HFFc6 (cell line): Measurements from ENCODE around the gene RPS6KL1. TPM values are rescaled to one million over a fixed set of nuclear protein-coding genes. Genes with fewer than 3 reads are reported as not detected.
A peak's percentile ranks its signal among the peaks of the same experiment; 100 is the strongest.

Experiments used
- DNase-seq: peaks from one replicate; pipeline ENCODE4 v3.0.0-alpha.2; 2018
- H3K27ac Mint-ChIP-seq: 2 replicates; pipeline ENCODE4 v1.8.0; 2020; ENCODE audit warnings: mild to moderate bottlenecking, mixed read lengths
- H3K27me3 Mint-ChIP-seq: 2 replicates; pipeline ENCODE4 v1.8.0; 2021; ENCODE audit warnings: mild to moderate bottlenecking, moderate library complexity, mixed read lengths; ENCODE audit not compliant: insufficient read depth
- H3K36me3 Mint-ChIP-seq: 2 replicates; pipeline ENCODE4 v1.8.0; 2021; ENCODE audit warnings: low read depth, mixed read lengths
- H3K4me1 Mint-ChIP-seq: 2 replicates; pipeline ENCODE4 v1.8.0; 2020; ENCODE audit warnings: low read depth, mixed read lengths
- H3K4me3 Mint-ChIP-seq: 2 replicates; pipeline ENCODE4 v1.8.0; 2020; ENCODE audit warnings: mild to moderate bottlenecking, moderate library complexity, mixed read lengths
- H3K9me3 Mint-ChIP-seq: 2 replicates; pipeline ENCODE4 v1.8.0; 2020; ENCODE audit warnings: mild to moderate bottlenecking, mixed read lengths
- total RNA-seq, 6 experiments: library from RNA; stranded (reverse); fragmentation: NEBNext Ultra II Directional; extraction: Animal tissue kit (Norgen Biotek cat#: 25700); gene quantifications; 2 replicates in 1 of 6; 3 replicates in 5 of 6; pipeline ENCODE4 v1.2.3, GENCODE V29; 2021
- TF ChIP-seq, protein P1 (sequence below): fragments of 200-600 bp; sonication (generic); IDR thresholded peaks from 2 replicates; pipeline ENCODE4 v1.5.0; 2021; ENCODE audit warnings: antibody characterized with exemption, mild to moderate bottlenecking

The RPS6KL1 gene
- total RNA-seq, 6 experiments from 2014 or later, result 0.78 to 1.1 (median 1.0) TPM

GRCh38 chr14:74860899-74861733 lies 61.9 kb downstream of the RPS6KL1 start:
- DNase-seq, result peak; percentile 74
- H3K4me1 Mint-ChIP-seq, result peaks cover 17% of the 10 kb centered on the region
- no peaks in the 10 kb centered on the region for H3K9me3 Mint-ChIP-seq
- H3K36me3 Mint-ChIP-seq, result no peaks in the 10 kb centered on the region
- H3K4me3 Mint-ChIP-seq, result no peak overlapping the region
- no peak overlapping the region for H3K27ac Mint-ChIP-seq
- TF ChIP-seq, protein P1, sequence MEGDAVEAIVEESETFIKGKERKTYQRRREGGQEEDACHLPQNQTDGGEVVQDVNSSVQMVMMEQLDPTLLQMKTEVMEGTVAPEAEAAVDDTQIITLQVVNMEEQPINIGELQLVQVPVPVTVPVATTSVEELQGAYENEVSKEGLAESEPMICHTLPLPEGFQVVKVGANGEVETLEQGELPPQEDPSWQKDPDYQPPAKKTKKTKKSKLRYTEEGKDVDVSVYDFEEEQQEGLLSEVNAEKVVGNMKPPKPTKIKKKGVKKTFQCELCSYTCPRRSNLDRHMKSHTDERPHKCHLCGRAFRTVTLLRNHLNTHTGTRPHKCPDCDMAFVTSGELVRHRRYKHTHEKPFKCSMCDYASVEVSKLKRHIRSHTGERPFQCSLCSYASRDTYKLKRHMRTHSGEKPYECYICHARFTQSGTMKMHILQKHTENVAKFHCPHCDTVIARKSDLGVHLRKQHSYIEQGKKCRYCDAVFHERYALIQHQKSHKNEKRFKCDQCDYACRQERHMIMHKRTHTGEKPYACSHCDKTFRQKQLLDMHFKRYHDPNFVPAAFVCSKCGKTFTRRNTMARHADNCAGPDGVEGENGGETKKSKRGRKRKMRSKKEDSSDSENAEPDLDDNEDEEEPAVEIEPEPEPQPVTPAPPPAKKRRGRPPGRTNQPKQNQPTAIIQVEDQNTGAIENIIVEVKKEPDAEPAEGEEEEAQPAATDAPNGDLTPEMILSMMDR, result peak; percentile 96
- peaks cover 3% of the 10 kb centered on the region for H3K27me3 Mint-ChIP-seq

GRCh38 chr14:74859757-74860552 lies 63.1 kb downstream of the RPS6KL1 start:
- H3K27ac Mint-ChIP-seq, result no peak overlapping the region
- no peaks in the 10 kb centered on the region for H3K36me3 Mint-ChIP-seq
- DNase-seq, result no peak
- no peaks in the 10 kb centered on the region; the same call in none of the 2 replicates for H3K27me3 Mint-ChIP-seq
- TF ChIP-seq, protein P1, result no peak
- no peaks in the 10 kb centered on the region for H3K9me3 Mint-ChIP-seq
- H3K4me1 Mint-ChIP-seq, result peaks cover 17% of the 10 kb centered on the region
- H3K4me3 Mint-ChIP-seq, result no peak overlapping the region

- no peaks in the 10 kb centered on the region; the same call in 1 of the 2 replicates for H3K27me3 Mint-ChIP-seq
- no peaks in the 10 kb centered on the region for H3K36me3 Mint-ChIP-seq
- TF ChIP-seq, protein P1, result no peak
- H3K9me3 Mint-ChIP-seq, result no peaks in the 10 kb centered on the region
- DNase-seq, result no peak
- H3K4me3 Mint-ChIP-seq, result no peak overlapping the region
- H3K27ac Mint-ChIP-seq, result no peak overlapping the region
- peaks cover 31% of the 10 kb centered on the region for H3K4me1 Mint-ChIP-seq
These were observed 65.0 kb downstream of the RPS6KL1 start for GRCh38 chr14:74858022-74858421.

DNA sequence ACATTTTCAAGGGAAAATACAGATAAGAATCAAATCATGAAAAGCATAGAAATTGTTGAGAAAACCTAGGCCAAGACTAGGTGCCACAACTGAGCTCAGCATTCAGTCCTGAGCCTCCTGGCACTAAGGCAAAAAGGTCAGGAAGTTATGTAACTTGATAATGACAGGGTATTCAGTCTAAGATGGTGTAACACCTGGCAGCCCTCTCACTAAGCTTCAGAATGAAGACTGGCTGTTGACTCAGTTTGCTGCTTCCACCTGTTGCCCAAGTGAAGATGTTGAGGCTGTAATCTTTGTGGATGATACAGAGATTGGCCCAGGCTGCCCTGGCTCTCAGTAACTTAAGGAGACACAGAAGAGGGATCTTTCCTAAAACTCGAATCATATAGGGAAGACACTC lies 66.7 kb downstream of the RPS6KL1 start:
- DNase-seq, result no peak
- H3K4me3 Mint-ChIP-seq, result no peak overlapping the region

DNA sequence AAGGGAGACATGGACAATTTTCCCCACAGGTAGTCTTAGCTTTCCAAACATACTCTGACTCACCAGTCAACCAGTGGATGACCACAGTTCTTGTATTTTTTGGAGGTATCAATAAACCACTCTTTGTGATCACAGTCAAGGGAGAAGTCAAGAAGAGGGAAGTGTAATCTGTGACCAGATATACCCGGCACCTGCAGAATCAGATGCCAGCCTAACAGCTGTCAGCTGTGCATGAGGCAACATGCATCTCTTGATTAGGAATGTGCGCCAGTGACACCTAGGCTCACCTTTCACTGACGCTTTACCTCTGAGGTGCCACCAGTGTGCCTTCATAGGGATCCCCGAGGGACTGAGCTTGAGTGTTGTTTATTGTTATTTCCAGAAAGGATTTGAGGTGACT lies 67.1 kb downstream of the RPS6KL1 start:
- peaks cover 42% of the 10 kb centered on the region for H3K4me1 Mint-ChIP-seq
- TF ChIP-seq, protein P1, result no peak
- H3K27ac Mint-ChIP-seq, result no peak overlapping the region
- no peaks in the 10 kb centered on the region for H3K36me3 Mint-ChIP-seq
- no peaks in the 10 kb centered on the region for H3K9me3 Mint-ChIP-seq
- H3K27me3 Mint-ChIP-seq, result no peaks in the 10 kb centered on the region; the same call in 1 of the 2 replicates
- no peak for DNase-seq
- no peak overlapping the region for H3K4me3 Mint-ChIP-seq

More for the DNA sequence above, 66.7 kb downstream of the RPS6KL1 start:
- TF ChIP-seq, protein P1, result no peak
- no peaks in the 10 kb centered on the region; the same call in 1 of the 2 replicates for H3K27me3 Mint-ChIP-seq
- peaks cover 42% of the 10 kb centered on the region for H3K4me1 Mint-ChIP-seq
- H3K9me3 Mint-ChIP-seq, result no peaks in the 10 kb centered on the region
- no peaks in the 10 kb centered on the region for H3K36me3 Mint-ChIP-seq
- H3K27ac Mint-ChIP-seq, result no peak overlapping the region
